Neural cell (in vitro differentiated cells): ENCODE data around the gene CEP72. TPM values are rescaled to one million over a fixed set of nuclear protein-coding genes. Genes with fewer than 3 reads are reported as not detected.
A peak's percentile ranks its signal among the peaks of the same experiment; 100 is the strongest.

Experiments used
- H2AFZ ChIP-seq: fragments of 200-600, 300-800 bp; sonication (generic), shearing (Covaris generic); 2 replicates; pipeline ENCODE4 v1.6.0; 2014; ENCODE audit warnings: low read depth, mild to moderate bottlenecking, antibody characterized with exemption, low read length, moderate library complexity
- H3F3A ChIP-seq: fragments of 200-600 bp; shearing (Covaris generic); 2 replicates; pipeline ENCODE4 v1.6.1; 2016; ENCODE audit warnings: mild to moderate bottlenecking, moderate library complexity, mixed read lengths, antibody characterized with exemption, low read length; ENCODE audit not compliant: insufficient read depth, poor library complexity, severe bottlenecking
- H3K27ac ChIP-seq: fragments of 200-600, 300-800 bp; sonication (generic), shearing (Covaris generic); 2 replicates; pipeline ENCODE4 v1.5.1; 2014; ENCODE audit warnings: mild to moderate bottlenecking, low read length, moderate library complexity
- H3K27me3 ChIP-seq: fragments of 300-800, 200-600 bp; sonication (generic), shearing (Covaris generic); 2 replicates; pipeline ENCODE4 v1.6.0; 2014; ENCODE audit warnings: mild to moderate bottlenecking, low read depth, low read length, moderate library complexity; ENCODE audit not compliant: insufficient read depth
- H3K36me3 ChIP-seq: fragments of 300-800, 200-600 bp; sonication (generic), shearing (Covaris generic); 2 replicates; pipeline ENCODE4 v1.5.1; 2014; ENCODE audit warnings: mild to moderate bottlenecking, antibody characterized with exemption, low read length, moderate library complexity; ENCODE audit not compliant: insufficient read depth
- H3K4me2 ChIP-seq: fragments of 300-800, 200-600 bp; sonication (generic), shearing (Covaris generic); 2 replicates; pipeline ENCODE4 v1.6.0; 2014; ENCODE audit warnings: mild to moderate bottlenecking, low read length
- H3K4me3 ChIP-seq: fragments of 300-800, 200-600 bp; sonication (generic), shearing (Covaris generic); 2 replicates; pipeline ENCODE4 v1.5.1; 2014; ENCODE audit warnings: mild to moderate bottlenecking, low read length, moderate library complexity
- H3K79me2 ChIP-seq: fragments of 200-600 bp; shearing (Covaris generic); replicated peaks from 2 replicates; pipeline ENCODE4 v1.6.0; 2014; ENCODE audit warnings: mild to moderate bottlenecking, low read length, moderate library complexity; ENCODE audit not compliant: insufficient read depth
- H3K9ac ChIP-seq: fragments of 300-800, 200-600 bp; sonication (generic), shearing (Covaris generic); 2 replicates; pipeline ENCODE4 v1.6.1; 2016; ENCODE audit warnings: mild to moderate bottlenecking, low read length, mixed read lengths
- H3K9me2 ChIP-seq: fragments of 200-600 bp; shearing (Covaris generic); 2 replicates; pipeline ENCODE4 v1.6.1; 2016; ENCODE audit warnings: mild to moderate bottlenecking, low read length, mixed read lengths; ENCODE audit not compliant: insufficient read depth
- H3K9me3 ChIP-seq: fragments of 200-600, 300-800 bp; sonication (generic), shearing (Covaris generic); 2 replicates; pipeline ENCODE4 v1.6.1; 2016; ENCODE audit warnings: mild to moderate bottlenecking, mixed run types, low read length, moderate library complexity, mixed read lengths
- H4K20me1 ChIP-seq: fragments of 200-600 bp; shearing (Covaris generic); 2 replicates; pipeline ENCODE4 v1.6.1; 2016; ENCODE audit warnings: mild to moderate bottlenecking, mixed run types; ENCODE audit not compliant: insufficient read depth
- EP300 ChIP-seq: fragments of 450-650 bp; conservative IDR thresholded peaks from 2 replicates; pipeline ENCODE4 v1.6.1; 2014; ENCODE audit warnings: antibody characterized with exemption, mild to moderate bottlenecking, moderate library complexity; ENCODE audit not compliant: poor library complexity, severe bottlenecking
- EZH2 ChIP-seq: fragments of 200-600, 300-800 bp; shearing (Covaris generic), sonication (generic); IDR thresholded peaks from 2 replicates; pipeline ENCODE4 v1.6.1; 2014; ENCODE audit warnings: antibody characterized with exemption, low read length, borderline replicate concordance, mild to moderate bottlenecking; ENCODE audit not compliant: insufficient read depth, poor library complexity, severe bottlenecking
- MXI1 ChIP-seq: fragments of 450-650 bp; conservative IDR thresholded peaks from 2 replicates; pipeline ENCODE4 v1.6.1; 2014; ENCODE audit warnings: antibody characterized with exemption, mild to moderate bottlenecking; ENCODE audit not compliant: poor library complexity, severe bottlenecking
- POLR2AphosphoS5 ChIP-seq: IDR thresholded peaks from 2 replicates; pipeline ENCODE4 v1.6.1; 2012
- RAD21 ChIP-seq: fragments of 450-650 bp; conservative IDR thresholded peaks from 2 replicates; pipeline ENCODE4 v1.6.1; 2014; ENCODE audit warnings: antibody characterized with exemption, mild to moderate bottlenecking, moderate library complexity
- SMC3 ChIP-seq: fragments of 450-650 bp; conservative IDR thresholded peaks from 2 replicates; pipeline ENCODE4 v1.6.1; 2014; ENCODE audit warnings: antibody characterized with exemption, mild to moderate bottlenecking, moderate library complexity; ENCODE audit not compliant: poor library complexity
- TAF1 ChIP-seq: IDR thresholded peaks from 2 replicates; pipeline ENCODE4 v1.6.1; 2012; ENCODE audit warnings: low read depth
- polyA plus RNA-seq: library from polyadenylated mRNA; depleted of rRNA; stranded (reverse); fragments of >200 nt; gene quantifications from 2 replicates; pipeline ENCODE4 v1.2.3, GENCODE V29; 2014
- TF ChIP-seq, protein P1 (sequence below): fragments of 450-650 bp; IDR thresholded peaks from 2 replicates; pipeline ENCODE4 v1.5.1; 2014; ENCODE audit warnings: antibody characterized with exemption, mild to moderate bottlenecking, moderate library complexity; ENCODE audit not compliant: poor library complexity, severe bottlenecking
- TF ChIP-seq, protein P2 (sequence below): IDR thresholded peaks from 2 replicates; pipeline ENCODE4 v1.6.1; 2012; ENCODE audit warnings: borderline replicate concordance

CEP72 gene
- polyA plus RNA-seq, 1 donor from 2014 or later, result 5.9 TPM

DNA sequence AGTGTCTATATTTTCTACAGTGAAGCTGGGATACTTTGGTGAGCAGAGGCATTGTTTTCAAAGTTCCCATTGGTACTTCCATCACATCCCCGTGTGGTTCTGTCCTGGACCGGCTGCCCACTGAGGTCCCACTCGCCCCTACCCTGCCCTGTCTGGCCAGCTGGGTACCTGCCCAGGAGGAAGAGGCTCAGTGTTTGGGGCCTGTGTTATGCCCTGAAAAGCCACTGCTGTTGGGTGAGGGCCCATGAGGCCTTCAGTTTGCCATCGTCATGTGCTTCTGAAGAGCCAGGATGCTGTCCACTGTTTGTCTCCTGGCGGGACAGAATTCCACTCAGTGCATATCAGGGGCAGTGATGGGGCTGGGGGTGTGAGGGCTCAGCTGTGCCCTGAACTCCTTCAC lies 2.6 kb upstream of the CEP72 start:
- TF ChIP-seq, protein P1, sequence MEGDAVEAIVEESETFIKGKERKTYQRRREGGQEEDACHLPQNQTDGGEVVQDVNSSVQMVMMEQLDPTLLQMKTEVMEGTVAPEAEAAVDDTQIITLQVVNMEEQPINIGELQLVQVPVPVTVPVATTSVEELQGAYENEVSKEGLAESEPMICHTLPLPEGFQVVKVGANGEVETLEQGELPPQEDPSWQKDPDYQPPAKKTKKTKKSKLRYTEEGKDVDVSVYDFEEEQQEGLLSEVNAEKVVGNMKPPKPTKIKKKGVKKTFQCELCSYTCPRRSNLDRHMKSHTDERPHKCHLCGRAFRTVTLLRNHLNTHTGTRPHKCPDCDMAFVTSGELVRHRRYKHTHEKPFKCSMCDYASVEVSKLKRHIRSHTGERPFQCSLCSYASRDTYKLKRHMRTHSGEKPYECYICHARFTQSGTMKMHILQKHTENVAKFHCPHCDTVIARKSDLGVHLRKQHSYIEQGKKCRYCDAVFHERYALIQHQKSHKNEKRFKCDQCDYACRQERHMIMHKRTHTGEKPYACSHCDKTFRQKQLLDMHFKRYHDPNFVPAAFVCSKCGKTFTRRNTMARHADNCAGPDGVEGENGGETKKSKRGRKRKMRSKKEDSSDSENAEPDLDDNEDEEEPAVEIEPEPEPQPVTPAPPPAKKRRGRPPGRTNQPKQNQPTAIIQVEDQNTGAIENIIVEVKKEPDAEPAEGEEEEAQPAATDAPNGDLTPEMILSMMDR, result no peak
- no peak for TF ChIP-seq EZH2
- TF ChIP-seq SMC3, result no peak
- no peak for TF ChIP-seq TAF1
- no peak for TF ChIP-seq POLR2AphosphoS5
- no peak for TF ChIP-seq RAD21
- TF ChIP-seq, protein P2, sequence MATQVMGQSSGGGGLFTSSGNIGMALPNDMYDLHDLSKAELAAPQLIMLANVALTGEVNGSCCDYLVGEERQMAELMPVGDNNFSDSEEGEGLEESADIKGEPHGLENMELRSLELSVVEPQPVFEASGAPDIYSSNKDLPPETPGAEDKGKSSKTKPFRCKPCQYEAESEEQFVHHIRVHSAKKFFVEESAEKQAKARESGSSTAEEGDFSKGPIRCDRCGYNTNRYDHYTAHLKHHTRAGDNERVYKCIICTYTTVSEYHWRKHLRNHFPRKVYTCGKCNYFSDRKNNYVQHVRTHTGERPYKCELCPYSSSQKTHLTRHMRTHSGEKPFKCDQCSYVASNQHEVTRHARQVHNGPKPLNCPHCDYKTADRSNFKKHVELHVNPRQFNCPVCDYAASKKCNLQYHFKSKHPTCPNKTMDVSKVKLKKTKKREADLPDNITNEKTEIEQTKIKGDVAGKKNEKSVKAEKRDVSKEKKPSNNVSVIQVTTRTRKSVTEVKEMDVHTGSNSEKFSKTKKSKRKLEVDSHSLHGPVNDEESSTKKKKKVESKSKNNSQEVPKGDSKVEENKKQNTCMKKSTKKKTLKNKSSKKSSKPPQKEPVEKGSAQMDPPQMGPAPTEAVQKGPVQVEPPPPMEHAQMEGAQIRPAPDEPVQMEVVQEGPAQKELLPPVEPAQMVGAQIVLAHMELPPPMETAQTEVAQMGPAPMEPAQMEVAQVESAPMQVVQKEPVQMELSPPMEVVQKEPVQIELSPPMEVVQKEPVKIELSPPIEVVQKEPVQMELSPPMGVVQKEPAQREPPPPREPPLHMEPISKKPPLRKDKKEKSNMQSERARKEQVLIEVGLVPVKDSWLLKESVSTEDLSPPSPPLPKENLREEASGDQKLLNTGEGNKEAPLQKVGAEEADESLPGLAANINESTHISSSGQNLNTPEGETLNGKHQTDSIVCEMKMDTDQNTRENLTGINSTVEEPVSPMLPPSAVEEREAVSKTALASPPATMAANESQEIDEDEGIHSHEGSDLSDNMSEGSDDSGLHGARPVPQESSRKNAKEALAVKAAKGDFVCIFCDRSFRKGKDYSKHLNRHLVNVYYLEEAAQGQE, result no peak
- TF ChIP-seq EP300, result no peak
- no peak for TF ChIP-seq MXI1
- Histone ChIP-seq H2AFZ (no peak overlapping the region), H3K36me3 (no peaks in the 10 kb centered on the region), H3K9me3 (no peaks in the 10 kb centered on the region), H3K4me3 (no peak overlapping the region), H3K27me3 (no peaks in the 10 kb centered on the region), H3K9me2 (no peaks in the 10 kb centered on the region), H3K4me2 (no peak overlapping the region), H3K9ac (no peak overlapping the region), H3K79me2 (peaks cover 11% of the 10 kb centered on the region), H3F3A (no peaks in the 10 kb centered on the region), H3K27ac (no peak overlapping the region), H4K20me1 (no peaks in the 10 kb centered on the region)

DNA sequence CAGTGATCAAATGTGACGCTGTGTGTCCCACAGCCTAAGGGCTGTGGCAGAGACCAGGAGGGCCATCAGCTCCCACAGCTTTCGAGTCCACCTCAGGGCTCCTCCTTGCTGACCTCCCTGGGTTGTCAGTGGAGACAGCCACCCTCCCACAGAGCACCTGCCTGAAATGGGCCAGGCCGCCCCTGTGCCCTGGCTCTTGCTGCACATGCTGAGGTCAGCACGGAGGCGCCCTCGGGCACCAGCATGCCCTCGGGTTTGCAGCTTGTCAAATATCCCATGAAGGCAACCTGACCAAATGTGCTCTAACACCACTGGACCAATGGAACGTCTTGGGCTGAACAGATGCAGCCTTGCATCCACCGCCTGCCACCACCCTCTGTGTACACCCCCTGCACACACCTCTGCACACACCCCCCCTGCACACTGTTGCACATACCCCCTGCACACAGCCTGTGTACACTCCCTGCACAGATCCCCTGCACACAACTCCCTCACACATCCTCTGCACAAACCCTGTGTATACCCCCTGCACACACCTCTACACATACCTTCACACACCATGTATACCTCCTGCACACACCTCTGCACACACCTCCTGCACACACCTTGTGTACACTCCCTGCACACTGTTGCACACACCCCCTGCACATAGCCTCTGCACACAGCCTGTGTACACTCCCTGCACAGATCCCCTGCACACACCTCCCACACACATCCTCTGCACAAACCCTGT lies 2.0 kb upstream of the CEP72 start:
- Histone ChIP-seq H4K20me1 (no peaks in the 10 kb centered on the region), H3K4me2 (no peak overlapping the region), H3K79me2 (peaks cover 15% of the 10 kb centered on the region), H3K9me3 (no peaks in the 10 kb centered on the region), H3K4me3 (peak overlapping the region; percentile 87), H3K27me3 (no peaks in the 10 kb centered on the region), H3K9me2 (no peaks in the 10 kb centered on the region), H3K36me3 (no peaks in the 10 kb centered on the region), H3F3A (no peaks in the 10 kb centered on the region), H3K27ac (no peak overlapping the region), H3K9ac (no peak overlapping the region), H2AFZ (no peak overlapping the region)
- no peak for TF ChIP-seq EZH2
- TF ChIP-seq RAD21, result no peak
- TF ChIP-seq, protein P2, result no peak
- TF ChIP-seq MXI1, result no peak
